MM.1S (cell line): ENCODE measurements around the gene PLS1.

Experiments used
- DNase-seq: peaks from one replicate; pipeline ENCODE4 v3.0.0-alpha.2; 2015
- H2AFZ ChIP-seq: fragments of 300-600 bp; sonication (generic); 2 replicates; pipeline ENCODE4 v1.6.0; 2016; ENCODE audit warnings: antibody characterized with exemption, low read length
- H3F3A ChIP-seq: fragments of 300-600 bp; sonication (generic); 2 replicates; pipeline ENCODE4 v1.6.1; 2016; ENCODE audit warnings: mild to moderate bottlenecking, antibody characterized with exemption, low read length, moderate library complexity, mixed read lengths; ENCODE audit not compliant: insufficient read depth
- H3K27ac ChIP-seq: fragments of 300-600 bp; sonication (generic); 2 replicates; pipeline ENCODE4 v1.5.1; 2016; ENCODE audit warnings: mild to moderate bottlenecking, low read length
- H3K27me3 ChIP-seq: fragments of 300-600 bp; sonication (generic); replicated peaks from 2 replicates; pipeline ENCODE4 v1.6.0; 2016; ENCODE audit warnings: low read length; ENCODE audit not compliant: insufficient read depth
- H3K36me3 ChIP-seq: fragments of 300-600 bp; sonication (generic); replicated peaks from 2 replicates; pipeline ENCODE4 v1.6.1; 2016; ENCODE audit warnings: mild to moderate bottlenecking, low read length, mixed read lengths; ENCODE audit not compliant: insufficient read depth
- H3K4me1 ChIP-seq: fragments of 300-600 bp; sonication (generic); 2 replicates; pipeline ENCODE4 v1.6.1; 2016; ENCODE audit warnings: low read length, mixed read lengths
- H3K4me2 ChIP-seq: fragments of 300-600 bp; sonication (generic); 2 replicates; pipeline ENCODE4 v1.6.0; 2016; ENCODE audit warnings: low read depth, low read length
- H3K4me3 ChIP-seq: fragments of 300-600 bp; sonication (generic); 2 replicates; pipeline ENCODE4 v1.5.1; 2016; ENCODE audit warnings: low read length, mixed read lengths
- H3K79me2 ChIP-seq: fragments of 300-600 bp; sonication (generic); 2 replicates; pipeline ENCODE4 v1.6.1; 2016; ENCODE audit warnings: mixed run types, low read length, mixed read lengths
- H3K9ac ChIP-seq: fragments of 300-600 bp; sonication (generic); 2 replicates; pipeline ENCODE4 v1.6.1; 2016; ENCODE audit warnings: low read length, mixed read lengths
- H3K9me2 ChIP-seq: fragments of 300-600 bp; sonication (generic); replicated peaks from 2 replicates; pipeline ENCODE4 v1.6.1; 2016; ENCODE audit warnings: mild to moderate bottlenecking, low read length, mixed read lengths; ENCODE audit not compliant: insufficient read depth
- H3K9me3 ChIP-seq: fragments of 300-600 bp; sonication (generic); replicated peaks from 2 replicates; pipeline ENCODE4 v1.6.1; 2016; ENCODE audit warnings: mild to moderate bottlenecking, low read length, mixed read lengths; ENCODE audit not compliant: insufficient read depth
- H4K20me1 ChIP-seq: fragments of 300-600 bp; sonication (generic); 2 replicates; pipeline ENCODE4 v1.6.1; 2016; ENCODE audit warnings: mild to moderate bottlenecking, low read length, moderate library complexity, mixed read lengths; ENCODE audit not compliant: insufficient read depth
- EZH2 ChIP-seq: fragments of 300-600 bp; sonication (generic); optimal IDR thresholded peaks from 2 replicates; pipeline ENCODE3; 2017; ENCODE audit warnings: low read depth, mild to moderate bottlenecking, antibody characterized with exemption, low read length, mixed read lengths
- EZH2phosphoT487 ChIP-seq: fragments of 300-600 bp; sonication (generic); IDR thresholded peaks from 2 replicates; pipeline ENCODE4 v1.6.1; 2018; ENCODE audit warnings: antibody characterized with exemption, low read length
- TF ChIP-seq, protein P1 (sequence below): fragments of 300-600 bp; sonication (generic); IDR thresholded peaks from 2 replicates; pipeline ENCODE4 v1.5.1; 2016; ENCODE audit warnings: antibody characterized with exemption, low read length, mixed read lengths

Gene PLS1

DNA sequence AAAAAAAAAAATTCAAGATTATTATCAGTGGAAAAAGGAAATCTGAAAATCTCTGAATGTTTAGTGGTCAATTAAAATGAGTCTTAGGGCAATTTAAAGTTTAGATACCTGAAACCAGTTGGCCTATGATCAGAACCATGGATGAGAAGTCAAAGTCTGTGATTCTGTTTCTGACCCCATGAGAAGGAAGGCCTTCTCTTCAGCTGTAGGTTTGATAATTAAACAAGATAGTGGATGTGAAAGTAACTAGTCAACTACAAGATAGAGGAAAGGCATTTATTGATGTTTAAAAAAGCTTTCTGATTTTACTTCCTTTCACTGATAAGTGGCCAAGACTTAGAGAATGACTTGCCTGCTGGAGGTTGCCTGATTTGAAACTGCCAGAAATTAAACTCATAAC, 8.7 kb downstream of the PLS1 start:
- H2AFZ ChIP-seq: no peak overlapping the region

DNA sequence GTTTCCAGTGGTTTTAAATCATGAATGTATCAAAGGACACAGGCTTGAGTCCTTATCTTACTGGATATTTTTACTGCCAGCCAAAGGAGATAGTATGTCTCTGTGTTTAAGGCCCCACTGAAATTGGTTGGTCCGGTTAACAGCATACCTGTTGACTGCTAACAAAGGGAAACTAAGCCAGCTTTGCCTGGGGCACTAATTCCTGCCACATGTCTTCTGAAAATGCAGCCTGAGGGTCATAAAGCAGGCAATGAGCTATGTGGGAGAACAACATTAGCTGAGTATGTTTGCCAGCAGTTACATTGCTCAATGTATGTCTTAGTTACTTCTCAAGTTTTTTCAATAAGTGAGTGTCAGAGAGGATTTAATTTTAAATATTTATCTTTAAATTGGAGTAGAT, 12.4 kb downstream of the PLS1 start:
- no peak overlapping the region for H3K4me2 ChIP-seq
- H3K4me1 ChIP-seq: no peaks in the 10 kb centered on the region
- no peaks in the 10 kb centered on the region for H3K9me3 ChIP-seq
- no peak overlapping the region for H3K9ac ChIP-seq
- no peaks in the 10 kb centered on the region for H3F3A ChIP-seq
- no peak overlapping the region for H3K4me3 ChIP-seq
- no peak overlapping the region for H3K27ac ChIP-seq
- H2AFZ ChIP-seq: no peak overlapping the region
- no peaks in the 10 kb centered on the region for H3K27me3 ChIP-seq
- H4K20me1 ChIP-seq: no peaks in the 10 kb centered on the region
- DNase-seq: no peak
- no peaks in the 10 kb centered on the region for H3K36me3 ChIP-seq
- TF ChIP-seq, protein P1, sequence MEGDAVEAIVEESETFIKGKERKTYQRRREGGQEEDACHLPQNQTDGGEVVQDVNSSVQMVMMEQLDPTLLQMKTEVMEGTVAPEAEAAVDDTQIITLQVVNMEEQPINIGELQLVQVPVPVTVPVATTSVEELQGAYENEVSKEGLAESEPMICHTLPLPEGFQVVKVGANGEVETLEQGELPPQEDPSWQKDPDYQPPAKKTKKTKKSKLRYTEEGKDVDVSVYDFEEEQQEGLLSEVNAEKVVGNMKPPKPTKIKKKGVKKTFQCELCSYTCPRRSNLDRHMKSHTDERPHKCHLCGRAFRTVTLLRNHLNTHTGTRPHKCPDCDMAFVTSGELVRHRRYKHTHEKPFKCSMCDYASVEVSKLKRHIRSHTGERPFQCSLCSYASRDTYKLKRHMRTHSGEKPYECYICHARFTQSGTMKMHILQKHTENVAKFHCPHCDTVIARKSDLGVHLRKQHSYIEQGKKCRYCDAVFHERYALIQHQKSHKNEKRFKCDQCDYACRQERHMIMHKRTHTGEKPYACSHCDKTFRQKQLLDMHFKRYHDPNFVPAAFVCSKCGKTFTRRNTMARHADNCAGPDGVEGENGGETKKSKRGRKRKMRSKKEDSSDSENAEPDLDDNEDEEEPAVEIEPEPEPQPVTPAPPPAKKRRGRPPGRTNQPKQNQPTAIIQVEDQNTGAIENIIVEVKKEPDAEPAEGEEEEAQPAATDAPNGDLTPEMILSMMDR: no peak
- TF ChIP-seq EZH2phosphoT487 (no peak), EZH2 (no peak)
- no peaks in the 10 kb centered on the region for H3K79me2 ChIP-seq
- no peaks in the 10 kb centered on the region for H3K9me2 ChIP-seq

More for the DNA sequence above, 8.7 kb downstream of the PLS1 start:
- no peaks in the 10 kb centered on the region for H3K36me3 ChIP-seq
- H3K4me3 ChIP-seq: no peak overlapping the region
- no peaks in the 10 kb centered on the region for H3K9me3 ChIP-seq
- no peaks in the 10 kb centered on the region for H4K20me1 ChIP-seq
- no peak overlapping the region for H3K27ac ChIP-seq
- H3F3A ChIP-seq: no peaks in the 10 kb centered on the region
- DNase-seq: no peak
- no peaks in the 10 kb centered on the region for H3K79me2 ChIP-seq
- no peak overlapping the region for H3K9ac ChIP-seq
- H3K4me2 ChIP-seq: no peak overlapping the region
- no peaks in the 10 kb centered on the region for H3K9me2 ChIP-seq
- TF ChIP-seq EZH2 (no peak), EZH2phosphoT487 (no peak)
- TF ChIP-seq, protein P1: no peak
- H3K4me1 ChIP-seq: no peaks in the 10 kb centered on the region
- H3K27me3 ChIP-seq: no peaks in the 10 kb centered on the region

DNA sequence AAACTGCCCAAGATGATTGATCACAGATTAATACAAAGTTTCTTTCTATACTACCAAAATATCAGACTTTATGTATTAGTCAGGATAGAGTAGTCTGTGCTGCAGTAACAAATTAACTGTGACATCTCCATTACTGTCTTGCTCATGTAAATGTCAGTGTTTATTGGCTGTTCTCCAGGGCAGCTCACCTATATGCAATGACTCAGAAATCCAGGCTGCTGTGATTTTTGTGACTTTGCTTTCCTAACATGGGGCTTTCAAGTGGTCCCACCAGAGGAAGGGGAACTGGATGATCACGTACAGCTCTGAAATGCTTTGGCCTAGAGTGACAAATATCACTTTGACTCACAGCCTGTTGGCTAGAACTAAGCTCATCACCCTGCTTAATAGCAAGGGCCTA, 12.9 kb downstream of the PLS1 start:
- Histone ChIP-seq H3K27ac (no peak overlapping the region), H3K27me3 (no peaks in the 10 kb centered on the region)

More for the DNA sequence above, 12.9 kb downstream of the PLS1 start:
- no peak overlapping the region for H3K4me3 ChIP-seq
- no peaks in the 10 kb centered on the region for H3F3A ChIP-seq
- H3K79me2 ChIP-seq: no peaks in the 10 kb centered on the region
- no peaks in the 10 kb centered on the region for H3K9me3 ChIP-seq
- H3K4me2 ChIP-seq: no peak overlapping the region
- DNase-seq: no peak
- no peaks in the 10 kb centered on the region for H3K36me3 ChIP-seq
- H2AFZ ChIP-seq: no peak overlapping the region
- TF ChIP-seq, protein P1: no peak
- no peak for TF ChIP-seq EZH2phosphoT487
- TF ChIP-seq EZH2: no peak
- H4K20me1 ChIP-seq: no peaks in the 10 kb centered on the region
- H3K9me2 ChIP-seq: no peaks in the 10 kb centered on the region
- no peak overlapping the region for H3K9ac ChIP-seq
- no peaks in the 10 kb centered on the region for H3K4me1 ChIP-seq
